ENCODE results near the gene OPTN. TPM values are rescaled to one million over a fixed set of nuclear protein-coding genes. Genes with fewer than 3 reads are reported as not detected.
A peak's percentile ranks its signal among the peaks of the same experiment; 100 is the strongest.

The OPTN gene
- total RNA-seq, 4 donors from 2014 or later, result 62.1 to 81.5 (median 73.7) TPM

- DNase-seq (ENCODE audit: low spot score in 2 of 2), result peak in 1 of 2 donors; percentile 35
- Histone ChIP-seq H3K27me3 (no peaks in the 10 kb centered on the region), H3K27ac (no peak overlapping the region), H3K36me3 (no peaks in the 10 kb centered on the region), H3K9me3 (peaks cover 0 to 3% (median 0%) of the 10 kb centered on the region in 4 donors), H3K4me1 (no peaks in the 10 kb centered on the region), H3K4me3 (no peak overlapping the region)
- 79 to 80% methylated on average over 7 of the region's 7 CpGs for WGBS, 2 donors
- TF ChIP-seq EP300 (IDR thresholded peaks at IDR 0.05) (no peak), POLR2A (IDR thresholded peaks at IDR 0.05) (no peak), CTCF (IDR thresholded peaks at IDR 0.05) (peak in 2 of 5 experiments; percentile 19 to 21)
Observed at GRCh38 chr10:13056456-13057077, 43.4 kb upstream of the OPTN start.

- H3K27me3 ChIP-seq, result no peaks in the 10 kb centered on the region
- H3K27ac ChIP-seq, result no peak overlapping the region
- H3K36me3 ChIP-seq, result no peaks in the 10 kb centered on the region
- no peak for DNase-seq (ENCODE audit: low spot score in 2 of 2)
- WGBS, 2 donors, result 92 to 96% methylated on average over 5 of the region's 5 CpGs
- no peaks in the 10 kb centered on the region for H3K4me1 ChIP-seq
- TF ChIP-seq EP300 (IDR thresholded peaks at IDR 0.05) (no peak), POLR2A (IDR thresholded peaks at IDR 0.05) (no peak), CTCF (IDR thresholded peaks at IDR 0.05) (no peak)
- H3K9me3 ChIP-seq, result no peaks in the 10 kb centered on the region
- H3K4me3 ChIP-seq, result no peak overlapping the region
Observed at GRCh38 chr10:13062803-13063202, 37.2 kb upstream of the OPTN start.

- no peak overlapping the region for H3K4me3 ChIP-seq
Observed at GRCh38 chr10:13066527-13066926, 33.4 kb upstream of the OPTN start.

GRCh38 chr10:13067431-13067830, 32.5 kb upstream of the OPTN start:
- Histone ChIP-seq H3K9me3 (no peaks in the 10 kb centered on the region), H3K36me3 (no peaks in the 10 kb centered on the region), H3K27me3 (no peaks in the 10 kb centered on the region), H3K4me3 (no peak overlapping the region), H3K27ac (no peak overlapping the region), H3K4me1 (no peaks in the 10 kb centered on the region)
- 85 to 86% methylated on average over 7 of the region's 7 CpGs for WGBS, 2 donors
- TF ChIP-seq EP300 (IDR thresholded peaks at IDR 0.05) (no peak), CTCF (IDR thresholded peaks at IDR 0.05) (no peak), POLR2A (IDR thresholded peaks at IDR 0.05) (no peak)
- DNase-seq (ENCODE audit: low spot score in 2 of 2), result no peak

More at GRCh38 chr10:13066527-13066926, 33.4 kb upstream of the OPTN start:
- no peak overlapping the region for H3K27ac ChIP-seq
- no peaks in the 10 kb centered on the region for H3K4me1 ChIP-seq
- H3K36me3 ChIP-seq, result no peaks in the 10 kb centered on the region
- no peaks in the 10 kb centered on the region for H3K27me3 ChIP-seq
- no peaks in the 10 kb centered on the region for H3K9me3 ChIP-seq
- no peak for DNase-seq (ENCODE audit: low spot score in 2 of 2)
- TF ChIP-seq EP300 (IDR thresholded peaks at IDR 0.05) (no peak), POLR2A (IDR thresholded peaks at IDR 0.05) (no peak), CTCF (IDR thresholded peaks at IDR 0.05) (no peak)
- 66 to 74% methylated on average over 6 of the region's 6 CpGs for WGBS, 2 donors

- TF ChIP-seq CTCF (IDR thresholded peaks at IDR 0.05), result no peak
- no peak for TF ChIP-seq EP300 (IDR thresholded peaks at IDR 0.05)
- TF ChIP-seq POLR2A (IDR thresholded peaks at IDR 0.05), result no peak
- 72 to 73% methylated on average over 5 of the region's 5 CpGs for WGBS, 2 donors
- no peaks in the 10 kb centered on the region for H3K9me3 ChIP-seq
Observed at GRCh38 chr10:13068071-13068470, 31.9 kb upstream of the OPTN start.

More at GRCh38 chr10:13068071-13068470, 31.9 kb upstream of the OPTN start:
- H3K27me3 ChIP-seq, result no peaks in the 10 kb centered on the region
- no peak for DNase-seq (ENCODE audit: low spot score in 2 of 2)
- no peaks in the 10 kb centered on the region for H3K4me1 ChIP-seq
- H3K4me3 ChIP-seq, result no peak overlapping the region
- H3K27ac ChIP-seq, result no peak overlapping the region
- H3K36me3 ChIP-seq, result no peaks in the 10 kb centered on the region
